Breast epithelium (tissue), 4 donors: Measurements from ENCODE around the gene CD28. TPM values are rescaled to one million over a fixed set of nuclear protein-coding genes. Genes with fewer than 3 reads are reported as not detected.

Source experiments
- DNase-seq, 2 donors: peaks; one replicate each; pipeline ENCODE4 v3.0.0-alpha.2; 2019; ENCODE audit warnings: low spot score in 2 of 2
- H3K27ac ChIP-seq, 2 donors: fragments of 200-600 bp; sonication (generic) in 1 of 2; one replicate each; pipeline ENCODE4 v1.5.1; 2016 to 2019; ENCODE audit warnings: mild to moderate bottlenecking in 1 of 2
- H3K27me3 ChIP-seq, 2 donors: fragments of 200-600 bp; sonication (generic) in 1 of 2; one replicate each; pipeline versions ENCODE4 v1.5.1 to v1.6.0; 2017 to 2019; ENCODE audit warnings: control low read depth in 1 of 2, mild to moderate bottlenecking in 1 of 2
- H3K36me3 ChIP-seq: fragments of 200-600 bp; one replicate; pipeline ENCODE4 v1.5.1; 2019
- H3K4me1 ChIP-seq, 2 donors: fragments of 200-600 bp; sonication (generic); one replicate each; pipeline ENCODE4 v1.5.1; 2016 to 2019; ENCODE audit warnings: control low read depth in 1 of 2
- H3K4me3 ChIP-seq, 3 donors: fragments of 200-600 bp; sonication (generic); 1 replicate in 2 of 3; 2 replicates in 1 of 3; pipeline ENCODE4 v1.5.1; 2016 to 2019; ENCODE audit warnings: mild to moderate bottlenecking in 3 of 3, moderate library complexity in 2 of 3
- H3K9me3 ChIP-seq, 2 donors: fragments of 200-600 bp; sonication (generic) in 1 of 2; one replicate each; pipeline ENCODE4 v1.5.1; 2016 to 2019; ENCODE audit warnings: control low read depth in 1 of 2
- POLR2A ChIP-seq: fragments of 450-650 bp; IDR thresholded peaks from one replicate; pipeline ENCODE4 v1.6.1; 2016; ENCODE audit warnings: antibody characterized with exemption, mild to moderate bottlenecking, moderate library complexity
- POLR2AphosphoS5 ChIP-seq, 3 donors: sonication (generic); formaldehyde crosslinking; IDR thresholded peaks; one replicate each; pipeline ENCODE4 v1.6.1; 2017; ENCODE audit warnings: antibody characterized with exemption in 3 of 3
- intact Hi-C: fragments of 100-400 bp; cut with DNase I; formaldehyde crosslinking; loops from one replicate; pipeline ENCODE4 v1.15.1; 2023; ENCODE audit warnings: low total_unique reads
- total RNA-seq, 3 donors: library from RNA; depleted of rRNA; stranded (reverse); fragments of >200 nt; gene quantifications; one replicate each; pipeline ENCODE4 v1.1.0, GENCODE V29; 2016
- TF ChIP-seq, protein P1 (sequence below), 3 donors: fragments of 450-650 bp; IDR thresholded peaks; one replicate each; pipeline ENCODE4 v1.5.1; 2016 to 2017; ENCODE audit warnings: antibody characterized with exemption in 3 of 3, mild to moderate bottlenecking in 3 of 3, moderate library complexity in 3 of 3

The CD28 gene
- total RNA-seq, 3 donors from 2014 or later = 2.2 to 4.2 (median 2.9) TPM

DNA sequence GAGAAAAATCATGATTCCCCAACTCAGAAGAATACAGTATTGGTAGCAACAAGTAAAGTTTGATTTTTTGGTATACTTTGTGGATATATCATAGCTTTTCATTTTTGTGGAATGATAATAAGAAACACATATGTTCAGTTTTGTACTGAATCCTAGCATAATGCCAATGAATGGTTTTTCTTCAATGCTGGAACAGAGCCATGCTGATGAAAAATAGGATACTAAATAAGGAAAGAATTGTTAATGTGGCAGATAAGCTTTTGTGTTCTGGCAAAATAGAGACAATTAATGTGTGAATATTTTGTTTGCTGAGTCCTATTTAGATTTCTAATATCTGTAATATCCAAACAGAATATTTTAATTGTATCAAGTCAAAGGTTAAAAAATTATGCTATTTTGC lies 21.9 kb downstream of the CD28 start:
- no peak overlapping the region for H3K4me3 ChIP-seq
- H3K27me3 ChIP-seq = no peaks in the 10 kb centered on the region
- no peak overlapping the region for H3K27ac ChIP-seq
- intact Hi-C loops = no loop called here
- no peaks in the 10 kb centered on the region for H3K9me3 ChIP-seq
- TF ChIP-seq, protein P1, sequence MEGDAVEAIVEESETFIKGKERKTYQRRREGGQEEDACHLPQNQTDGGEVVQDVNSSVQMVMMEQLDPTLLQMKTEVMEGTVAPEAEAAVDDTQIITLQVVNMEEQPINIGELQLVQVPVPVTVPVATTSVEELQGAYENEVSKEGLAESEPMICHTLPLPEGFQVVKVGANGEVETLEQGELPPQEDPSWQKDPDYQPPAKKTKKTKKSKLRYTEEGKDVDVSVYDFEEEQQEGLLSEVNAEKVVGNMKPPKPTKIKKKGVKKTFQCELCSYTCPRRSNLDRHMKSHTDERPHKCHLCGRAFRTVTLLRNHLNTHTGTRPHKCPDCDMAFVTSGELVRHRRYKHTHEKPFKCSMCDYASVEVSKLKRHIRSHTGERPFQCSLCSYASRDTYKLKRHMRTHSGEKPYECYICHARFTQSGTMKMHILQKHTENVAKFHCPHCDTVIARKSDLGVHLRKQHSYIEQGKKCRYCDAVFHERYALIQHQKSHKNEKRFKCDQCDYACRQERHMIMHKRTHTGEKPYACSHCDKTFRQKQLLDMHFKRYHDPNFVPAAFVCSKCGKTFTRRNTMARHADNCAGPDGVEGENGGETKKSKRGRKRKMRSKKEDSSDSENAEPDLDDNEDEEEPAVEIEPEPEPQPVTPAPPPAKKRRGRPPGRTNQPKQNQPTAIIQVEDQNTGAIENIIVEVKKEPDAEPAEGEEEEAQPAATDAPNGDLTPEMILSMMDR (IDR thresholded peaks at IDR 0.05) = no peak
- no peak for TF ChIP-seq POLR2A
- TF ChIP-seq POLR2AphosphoS5 (IDR thresholded peaks at IDR 0.05) = no peak
- H3K4me1 ChIP-seq = no peaks in the 10 kb centered on the region
- no peaks in the 10 kb centered on the region for H3K36me3 ChIP-seq
- DNase-seq = no peak

DNA sequence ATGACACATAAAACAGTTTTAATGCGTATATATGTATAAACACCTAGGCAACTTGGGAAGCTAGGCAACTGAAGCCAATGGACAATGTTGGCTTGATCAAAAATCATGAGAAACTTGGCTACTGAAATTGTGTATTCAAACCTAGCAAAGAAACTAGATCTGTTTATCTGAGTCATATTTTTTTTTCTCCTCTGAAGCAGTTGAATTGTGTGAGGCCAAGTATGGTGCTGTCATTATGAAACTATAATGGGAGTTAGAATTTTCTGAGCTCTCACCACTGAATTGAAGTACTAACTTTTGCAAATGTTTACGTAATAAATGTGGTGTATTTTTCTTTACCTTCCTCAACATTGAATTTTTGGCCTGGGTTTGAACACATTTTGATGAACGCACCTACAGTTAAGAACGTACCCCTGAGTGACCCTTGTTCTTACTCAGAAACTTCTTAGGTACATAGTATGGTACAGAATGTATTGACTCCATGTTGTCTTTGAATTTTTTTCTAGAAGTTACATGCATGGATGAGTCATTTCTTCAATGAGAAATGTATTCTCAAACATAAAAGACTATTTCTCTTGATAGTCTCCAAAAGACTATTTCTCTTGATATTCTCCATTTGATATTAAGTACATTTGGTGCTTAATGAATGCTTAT lies 23.8 kb downstream of the CD28 start:
- no peak for DNase-seq
- H3K36me3 ChIP-seq = no peaks in the 10 kb centered on the region
- H3K9me3 ChIP-seq = no peaks in the 10 kb centered on the region
- TF ChIP-seq, protein P1 (IDR thresholded peaks at IDR 0.05) = no peak
- TF ChIP-seq POLR2A (no peak), POLR2AphosphoS5 (IDR thresholded peaks at IDR 0.05) (no peak)
- no peaks in the 10 kb centered on the region for H3K27me3 ChIP-seq
- no peaks in the 10 kb centered on the region for H3K4me1 ChIP-seq
- intact Hi-C loops = no loop called here
- no peak overlapping the region for H3K27ac ChIP-seq
- H3K4me3 ChIP-seq = no peak overlapping the region

DNA sequence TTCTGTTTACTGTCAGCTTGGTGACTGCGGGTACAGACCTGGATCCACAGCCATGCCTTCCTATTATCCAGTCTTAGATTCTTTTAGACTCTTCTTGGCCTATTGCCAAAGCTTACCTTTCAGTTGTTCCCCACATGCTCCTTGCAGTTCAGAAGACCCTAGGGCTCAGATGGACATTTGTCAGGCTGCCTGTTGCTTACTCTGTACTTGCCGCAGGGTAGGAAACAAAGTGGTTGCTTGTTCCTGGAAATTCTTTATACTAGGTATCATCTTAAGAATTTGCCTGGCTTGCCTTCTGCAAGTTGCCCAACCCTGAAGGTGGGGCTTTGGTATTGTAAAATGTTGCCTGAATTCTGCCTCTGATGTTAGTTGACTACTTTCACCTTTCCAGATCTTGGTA lies 24.4 kb downstream of the CD28 start:
- DNase-seq = peak in 1 of 2 donors; percentile 38
- Histone ChIP-seq H3K9me3 (no peaks in the 10 kb centered on the region), H3K4me3 (no peak overlapping the region), H3K27me3 (no peaks in the 10 kb centered on the region), H3K27ac (no peak overlapping the region), H3K4me1 (no peaks in the 10 kb centered on the region), H3K36me3 (no peaks in the 10 kb centered on the region)
- TF ChIP-seq POLR2AphosphoS5 (IDR thresholded peaks at IDR 0.05) (no peak), POLR2A (no peak)
- TF ChIP-seq, protein P1 (IDR thresholded peaks at IDR 0.05) = no peak
- intact Hi-C loops = no loop called here

DNA sequence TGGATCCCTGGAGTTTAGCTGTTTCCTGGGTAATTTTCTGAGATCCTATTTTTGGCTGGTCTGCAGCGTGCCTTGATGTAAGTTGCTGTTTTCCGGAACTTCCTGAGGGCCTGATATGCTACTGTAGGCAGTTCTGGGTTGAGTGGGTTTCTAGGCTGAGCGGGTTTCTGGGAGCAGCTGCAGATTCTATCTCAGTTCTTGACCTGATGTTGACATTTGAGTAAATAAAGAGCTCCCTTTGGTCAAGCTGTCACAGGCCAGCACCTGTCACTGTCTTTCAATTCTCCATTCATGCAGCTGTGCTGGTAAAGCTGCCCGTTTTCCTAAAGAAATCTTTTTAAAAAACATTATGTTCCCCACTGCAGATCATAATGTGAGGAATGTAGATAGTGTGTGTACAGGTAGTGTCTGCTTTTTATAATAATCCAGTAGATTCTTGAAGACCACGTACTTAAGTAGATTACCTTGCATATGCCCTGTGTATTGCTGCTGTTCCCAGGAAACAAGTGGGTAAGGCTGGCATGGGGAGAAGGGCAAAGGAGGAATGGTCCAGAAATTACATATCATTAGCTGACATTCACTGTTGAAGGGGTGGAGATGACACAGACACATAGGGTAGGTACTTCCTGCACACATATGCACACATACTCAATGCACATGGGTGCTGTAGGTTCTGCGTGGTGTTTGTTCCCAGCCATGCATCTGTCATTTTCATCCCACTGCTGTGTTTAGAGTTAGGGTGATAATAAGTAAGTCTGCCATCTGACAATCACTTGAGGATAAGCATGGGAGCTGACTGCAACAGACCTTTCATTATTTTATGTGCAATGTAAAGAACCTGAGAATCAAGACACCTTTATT lies 25.9 kb downstream of the CD28 start:
- H3K4me1 ChIP-seq = no peaks in the 10 kb centered on the region
- no peak for DNase-seq
- TF ChIP-seq POLR2AphosphoS5 (IDR thresholded peaks at IDR 0.05) = no peak
- TF ChIP-seq, protein P1 (IDR thresholded peaks at IDR 0.05) = no peak
- no peak overlapping the region for H3K27ac ChIP-seq
- no peaks in the 10 kb centered on the region for H3K27me3 ChIP-seq
- H3K9me3 ChIP-seq = no peaks in the 10 kb centered on the region
- intact Hi-C loops = no loop called here
- no peaks in the 10 kb centered on the region for H3K36me3 ChIP-seq
- no peak overlapping the region for H3K4me3 ChIP-seq

DNA sequence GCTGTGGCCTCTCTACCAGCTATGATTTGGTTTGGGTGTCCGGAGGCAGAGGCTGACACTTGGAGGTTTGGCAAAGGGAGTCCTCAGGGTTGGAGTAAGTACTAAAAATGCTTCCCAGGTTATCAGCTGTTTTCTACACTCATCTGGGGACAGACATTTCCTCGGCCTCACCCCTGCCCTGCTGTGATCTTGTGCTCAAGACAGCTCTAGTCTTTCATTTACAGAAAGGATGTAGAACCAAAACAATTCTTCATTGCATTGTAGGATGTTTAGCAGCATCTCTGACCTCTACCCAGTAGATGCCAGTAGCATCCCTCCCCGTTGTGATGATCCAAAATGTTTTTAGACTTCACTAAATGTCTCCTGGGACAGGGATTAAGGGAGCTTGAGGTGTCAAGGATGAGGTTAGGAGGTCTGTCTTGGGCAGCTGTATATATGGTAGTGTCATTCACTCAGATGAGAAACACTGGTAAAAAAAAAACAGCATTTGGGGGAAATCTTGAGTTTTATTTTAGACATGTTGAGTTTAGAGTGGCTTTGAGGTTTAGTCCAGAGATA lies 26.6 kb downstream of the CD28 start:
- no peak for DNase-seq
- no peaks in the 10 kb centered on the region for H3K36me3 ChIP-seq
- H3K27ac ChIP-seq = no peak overlapping the region
- no peak for TF ChIP-seq POLR2AphosphoS5 (IDR thresholded peaks at IDR 0.05)
- no peak for TF ChIP-seq POLR2A
- TF ChIP-seq, protein P1 (IDR thresholded peaks at IDR 0.05) = no peak
- intact Hi-C loops = no loop called here
- no peaks in the 10 kb centered on the region for H3K27me3 ChIP-seq
- H3K4me3 ChIP-seq = no peak overlapping the region
- H3K9me3 ChIP-seq = no peaks in the 10 kb centered on the region
- no peaks in the 10 kb centered on the region for H3K4me1 ChIP-seq
